GM08714 (cell line): ENCODE results near the gene RRAD.

ENCODE experiments used
- H3K4me3 ChIP-seq: fragments of 200-500 bp; sonication (Bioruptor generic); 2 replicates; pipeline ENCODE4 v1.5.1; 2014; ENCODE audit warnings: mild to moderate bottlenecking, low read length, inconsistent platforms
- ZNF274 ChIP-seq: IDR thresholded peaks from 2 replicates; pipeline ENCODE4 v1.6.1; 2012; ENCODE audit warnings: mild to moderate bottlenecking, low read depth, low read length

The RRAD gene

DNA sequence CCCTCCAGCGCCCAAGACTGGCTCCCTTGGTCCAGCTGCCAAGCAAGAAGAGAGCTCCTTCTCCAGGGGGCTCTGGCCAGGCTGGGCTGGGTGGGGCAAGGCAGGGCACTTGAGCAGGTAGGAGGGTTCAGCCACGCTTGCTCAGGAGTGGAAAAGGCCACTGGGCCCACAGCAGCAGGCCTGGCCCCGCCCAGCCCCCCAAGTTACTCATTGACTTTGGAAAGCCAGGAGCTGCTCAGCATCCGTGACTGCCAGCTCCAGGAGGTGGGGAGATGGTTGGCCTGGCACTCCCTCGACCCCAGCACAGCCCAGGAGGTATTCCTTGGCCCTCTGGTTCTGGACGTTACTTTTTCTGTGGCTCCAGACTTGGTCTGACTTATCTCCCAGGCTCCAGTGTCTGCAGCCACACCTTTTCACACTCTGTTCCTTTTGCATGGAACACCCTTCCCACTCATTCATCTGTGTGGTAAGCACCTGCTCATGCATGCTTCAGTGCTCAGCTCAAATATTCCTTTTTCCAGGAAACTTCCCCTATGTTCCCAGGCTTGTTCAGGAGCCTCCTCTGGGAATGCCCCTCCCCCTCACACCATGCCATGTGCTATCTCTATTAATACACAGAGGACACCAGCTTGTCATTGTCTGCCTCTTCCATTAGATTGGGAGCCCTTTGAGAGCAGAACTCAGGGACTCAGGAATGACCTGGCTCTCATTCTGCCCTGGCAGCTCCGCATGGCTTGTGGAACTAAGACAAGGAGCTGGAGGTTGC is 6.3 kb downstream of the RRAD start, which contains the start of gene CDH16:
Gene CDH16 (minus strand): TSS at position 83 of the 766 bp plus-strand sequence. CDS start 820 bp downstream, outside the sequence.
- no peak within 1 kb of the TSS for H3K4me3 ChIP-seq
- TF ChIP-seq ZNF274 = no peak

DNA sequence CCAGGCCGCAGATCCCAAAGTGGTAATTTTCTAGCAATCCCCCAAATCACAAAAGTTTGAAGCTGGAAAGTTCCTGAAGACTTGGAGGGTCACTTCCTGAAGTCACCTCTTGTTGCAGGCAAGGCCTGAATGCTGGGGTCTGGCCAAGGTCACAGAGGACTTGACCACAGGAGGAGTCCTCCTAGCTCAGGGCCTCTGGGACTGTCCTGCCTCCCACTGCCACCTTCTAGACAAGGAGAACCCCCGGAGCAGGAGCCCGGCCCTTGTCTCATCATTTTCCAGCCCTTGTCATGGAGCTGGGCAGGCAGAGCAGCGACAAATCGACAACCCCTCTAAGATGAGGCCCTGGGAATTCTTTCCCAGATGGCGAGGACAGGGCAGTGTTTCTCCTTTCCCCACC is 7.0 kb downstream of the RRAD start:
- no peak for TF ChIP-seq ZNF274
- no peak overlapping the region for H3K4me3 ChIP-seq

DNA sequence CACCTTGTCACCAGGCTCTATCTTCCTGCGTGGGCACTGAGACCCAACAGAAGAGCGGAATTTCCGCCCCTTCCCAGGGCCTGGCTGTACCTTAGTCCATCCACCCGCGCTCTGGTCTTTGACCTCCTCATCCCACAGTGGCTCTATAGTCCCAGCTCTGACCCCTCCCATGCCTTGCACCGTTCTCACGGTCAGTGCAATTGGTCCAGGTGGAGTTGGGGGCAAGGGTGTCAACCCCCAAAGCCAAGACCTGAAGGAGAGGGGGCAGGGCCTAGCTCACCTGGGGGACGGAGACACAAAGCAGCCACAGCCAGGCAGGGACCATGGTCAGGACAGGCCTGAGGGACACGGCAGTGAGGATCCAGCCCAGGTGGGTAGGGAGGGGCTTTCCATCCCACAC is 7.6 kb downstream of the RRAD start:
- no peak overlapping the region for H3K4me3 ChIP-seq
- no peak for TF ChIP-seq ZNF274

DNA sequence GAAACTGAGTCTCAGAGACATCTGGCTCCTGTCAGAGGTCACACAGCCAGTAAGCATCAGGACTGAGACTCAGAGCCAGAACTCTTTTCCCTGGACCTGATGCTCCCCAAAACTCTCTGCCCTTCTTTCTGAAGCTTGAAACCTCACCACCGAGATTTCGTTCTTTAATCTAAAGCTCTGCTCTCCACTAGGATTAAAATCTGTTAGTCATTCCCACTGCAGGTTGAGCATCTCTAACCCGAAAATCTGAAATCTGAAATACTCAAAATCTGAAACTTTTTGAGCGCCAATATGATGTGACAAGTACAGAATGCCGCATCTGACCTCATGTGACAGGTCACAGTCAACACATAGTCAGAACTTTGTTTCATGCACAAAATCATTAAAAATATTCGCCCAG is 8.8 kb downstream of the RRAD start:
- H3K4me3 ChIP-seq = no peak overlapping the region
- TF ChIP-seq ZNF274 = no peak

DNA sequence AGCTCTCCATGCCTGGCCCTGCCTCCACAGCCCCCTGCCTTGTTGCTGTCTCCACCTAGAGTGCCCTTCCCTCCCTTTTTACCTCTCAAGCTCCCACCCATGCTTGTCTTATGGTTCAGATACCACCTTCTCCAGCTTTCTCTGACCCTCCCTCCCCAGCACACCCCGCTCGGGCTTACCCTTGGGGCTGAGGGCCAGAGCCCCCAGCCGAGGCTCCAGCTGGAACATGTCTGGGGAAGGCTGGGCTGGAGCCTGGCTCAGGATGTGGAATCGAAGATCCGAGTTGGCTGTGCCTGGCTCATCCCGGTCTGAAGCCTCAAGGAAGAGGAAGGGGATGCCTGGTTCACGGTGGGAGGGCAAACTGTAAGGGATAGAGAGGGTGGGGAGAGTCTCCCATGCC is 10.3 kb downstream of the RRAD start:
- H3K4me3 ChIP-seq = no peak overlapping the region
- no peak for TF ChIP-seq ZNF274

DNA sequence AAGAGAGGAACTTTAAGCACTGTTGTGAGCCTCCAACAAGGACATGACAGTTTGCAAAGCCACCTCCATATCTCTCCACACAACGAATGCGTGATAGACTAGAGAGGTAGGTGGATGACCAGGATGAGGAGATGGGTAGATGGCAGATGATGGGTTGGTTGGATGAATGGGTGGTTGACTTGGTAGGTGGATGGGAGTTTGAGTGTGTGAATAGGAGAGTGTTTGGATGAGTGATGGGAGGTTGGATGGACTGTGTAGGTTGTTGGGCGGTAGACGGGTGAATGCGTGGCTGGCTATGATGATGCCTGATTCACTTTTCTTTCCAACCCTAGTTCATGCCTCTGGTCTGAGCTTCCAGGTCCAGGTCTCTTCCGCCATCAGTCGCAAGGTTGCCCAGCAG is 10.8 kb downstream of the RRAD start:
- TF ChIP-seq ZNF274 = no peak
- H3K4me3 ChIP-seq = no peak overlapping the region

DNA sequence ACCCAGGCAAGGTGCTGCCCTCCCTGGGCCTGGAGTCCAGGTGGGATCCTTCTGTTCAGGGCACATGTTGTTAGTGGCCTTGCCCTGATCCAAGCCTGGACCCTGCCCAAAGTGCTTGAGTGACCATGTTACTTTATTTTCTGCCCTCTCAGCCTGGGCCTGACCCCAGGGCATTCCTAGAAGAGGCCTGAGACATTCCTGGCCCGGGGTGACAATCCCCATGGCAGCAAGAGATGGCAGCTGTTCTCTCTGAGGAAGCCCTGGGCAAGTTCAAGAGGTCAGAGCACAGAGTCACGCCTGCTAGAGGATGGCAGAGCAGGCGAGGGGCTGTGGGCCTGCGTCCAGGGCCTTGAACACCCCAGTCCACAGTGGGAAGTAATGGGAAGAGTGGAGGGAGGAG is 11.6 kb downstream of the RRAD start:
- TF ChIP-seq ZNF274 = no peak
- no peak overlapping the region for H3K4me3 ChIP-seq

DNA sequence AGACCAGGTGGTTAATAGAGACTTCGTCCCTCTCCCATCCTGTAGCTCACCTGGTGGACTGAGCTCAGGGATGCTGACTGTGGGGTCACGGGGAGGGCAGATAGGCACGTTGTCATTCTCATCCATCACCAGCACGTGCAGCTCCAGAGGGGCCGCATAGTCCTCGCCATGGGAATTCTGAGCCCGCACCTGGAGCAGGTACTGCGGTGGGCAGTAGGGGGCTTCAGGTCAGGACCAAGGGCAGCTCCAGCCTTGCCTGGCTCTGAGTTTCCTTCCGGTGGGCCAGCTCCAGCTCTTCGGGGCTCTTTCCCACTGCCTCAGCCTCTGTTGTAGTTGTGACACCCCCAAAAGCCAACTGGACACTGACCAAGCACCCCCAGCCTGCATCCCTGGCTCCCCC is 12.3 kb downstream of the RRAD start:
- no peak for TF ChIP-seq ZNF274
- no peak overlapping the region for H3K4me3 ChIP-seq

DNA sequence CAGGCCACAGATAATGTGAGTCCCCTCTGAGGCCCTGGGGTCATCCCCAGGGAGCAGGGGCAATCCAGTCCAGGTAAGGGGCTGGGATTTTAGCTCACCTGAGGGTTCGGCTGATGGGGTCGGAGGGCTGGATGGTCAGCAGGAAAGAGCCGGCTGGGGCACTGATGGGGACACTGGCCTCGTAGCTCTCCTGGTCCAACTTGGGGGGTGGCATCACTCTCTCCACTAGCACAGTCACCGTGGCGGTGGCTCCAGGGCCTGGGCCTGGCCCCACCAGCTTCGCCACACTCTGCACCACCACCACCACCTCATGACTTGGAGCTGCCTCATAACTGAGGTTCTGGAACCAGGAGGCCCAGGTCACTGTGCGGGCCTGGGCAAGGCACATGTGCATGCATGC is 13.5 kb downstream of the RRAD start:
- TF ChIP-seq ZNF274 = no peak
- no peak overlapping the region for H3K4me3 ChIP-seq

DNA sequence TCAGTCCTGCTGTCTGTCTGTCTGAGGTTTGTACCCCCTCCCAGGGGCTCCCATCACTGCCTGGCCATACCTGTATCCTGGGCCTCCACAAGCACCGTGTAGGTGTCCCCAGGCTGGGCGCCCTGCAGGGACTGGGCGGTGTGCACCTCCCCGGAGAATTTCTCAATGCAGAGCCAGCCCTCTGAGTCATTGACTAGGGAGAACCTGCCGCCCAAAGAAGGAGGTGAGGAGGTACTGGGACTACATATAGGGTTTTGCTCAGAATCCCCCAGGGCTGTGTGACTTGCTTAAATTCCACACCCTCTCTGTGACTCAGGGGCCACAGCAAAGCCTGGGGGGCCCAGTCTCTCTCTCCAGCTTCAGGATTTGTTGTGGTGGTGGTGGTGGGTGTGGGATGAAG is 14.2 kb downstream of the RRAD start:
- no peak overlapping the region for H3K4me3 ChIP-seq
- TF ChIP-seq ZNF274 = no peak

DNA sequence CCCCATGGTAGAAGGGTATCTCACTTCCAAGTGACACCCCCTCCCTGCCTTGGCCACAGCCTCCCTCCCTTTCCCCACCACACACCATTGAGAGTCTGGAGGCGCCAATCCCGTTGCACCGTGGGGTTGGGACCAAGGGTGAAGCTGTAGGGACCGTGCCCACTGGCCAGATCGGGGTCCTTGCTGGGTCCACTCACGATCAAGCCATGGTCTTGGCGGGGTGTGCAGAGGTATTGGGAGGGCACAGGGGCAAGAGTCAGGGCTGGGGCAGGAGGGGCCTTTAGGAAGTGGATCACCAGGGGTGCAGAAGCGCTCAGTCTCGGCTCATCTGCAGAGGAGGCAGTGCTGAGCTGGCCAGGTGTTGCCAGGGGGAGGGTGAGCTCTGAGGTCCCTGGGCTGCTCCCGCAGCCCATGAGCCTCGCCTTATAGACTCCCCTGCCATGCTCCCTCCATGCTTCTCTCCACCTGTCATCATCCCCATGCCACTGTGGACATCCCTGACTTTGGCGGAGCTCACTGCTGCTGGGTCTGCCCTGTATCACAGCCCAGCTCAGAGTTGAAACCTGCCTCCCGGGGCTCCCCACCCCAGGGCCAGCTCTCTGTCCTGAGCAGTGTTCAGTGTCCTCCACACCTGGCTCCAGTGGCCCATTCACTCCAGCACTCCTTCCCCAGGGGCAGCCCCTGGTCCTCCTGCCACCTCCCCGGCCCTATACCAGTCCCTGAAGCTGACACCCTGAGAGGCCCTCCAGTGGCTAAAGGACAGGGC is 15.0 kb downstream of the RRAD start:
- H3K4me3 ChIP-seq = no peak overlapping the region
- TF ChIP-seq ZNF274 = no peak

DNA sequence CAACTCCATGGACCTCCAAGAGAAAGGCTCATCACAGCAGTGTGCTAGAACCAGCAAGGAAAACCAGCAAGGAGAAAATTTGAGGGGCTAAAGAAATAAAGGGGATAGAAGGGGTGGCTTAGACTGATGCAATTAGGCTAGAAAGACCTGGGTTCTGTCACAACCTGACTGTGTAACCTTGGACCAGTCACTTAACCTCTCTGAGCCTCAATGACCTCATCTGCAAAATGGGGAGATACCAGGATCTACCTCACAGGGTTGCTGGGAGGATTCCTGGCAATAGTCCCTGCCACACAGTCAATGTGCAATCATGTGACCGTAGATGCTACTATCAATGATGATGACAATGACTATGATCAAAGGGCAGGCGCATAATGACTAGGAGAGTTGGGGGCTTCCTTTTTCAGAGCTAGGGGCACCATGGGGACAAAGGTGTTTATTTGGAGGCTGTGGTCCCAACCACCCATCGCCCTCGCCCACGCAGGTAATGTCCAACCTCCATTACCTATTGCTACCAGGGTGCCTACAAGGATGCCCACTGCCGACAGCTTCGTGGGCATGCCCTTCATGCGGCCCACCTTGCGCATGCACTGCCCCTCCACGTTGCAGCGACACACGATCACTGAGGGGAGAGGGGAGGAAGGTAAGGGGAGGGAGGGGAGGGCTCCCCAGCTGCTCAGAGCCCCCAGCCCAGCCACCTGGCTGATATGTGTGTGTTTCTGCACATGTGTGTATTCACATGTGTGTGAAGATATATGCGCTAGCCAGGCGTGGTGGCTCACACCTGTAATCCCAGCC is 16.4 kb downstream of the RRAD start:
- no peak overlapping the region for H3K4me3 ChIP-seq
- no peak for TF ChIP-seq ZNF274

DNA sequence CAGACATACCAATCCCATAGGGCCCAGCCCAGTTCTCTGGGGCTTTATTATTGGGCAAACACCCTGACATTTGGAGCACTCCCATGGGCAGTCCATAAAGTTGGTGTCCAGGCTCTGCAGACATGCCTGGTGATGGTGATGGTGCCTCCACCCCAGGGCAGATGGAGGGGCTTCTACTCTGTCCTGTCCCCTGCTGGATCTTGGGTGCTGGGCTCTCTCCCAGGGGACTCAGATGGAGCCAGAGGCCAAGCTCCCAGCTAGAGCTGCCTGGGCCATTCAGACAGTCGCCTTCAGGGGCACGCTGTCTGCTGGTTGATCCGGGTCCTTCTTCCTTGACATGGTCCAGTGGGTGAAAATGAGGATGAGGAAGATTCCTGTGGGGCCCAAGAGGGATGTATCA is 17.2 kb downstream of the RRAD start:
- H3K4me3 ChIP-seq = no peak overlapping the region
- no peak for TF ChIP-seq ZNF274
